H54 (cell line): ENCODE measurements around the gene CAMTA1.

Experiments used
- DNase-seq: peaks from one replicate; pipeline ENCODE4 v3.0.0; 2011; ENCODE audit warnings: low spot score, mixed read lengths; ENCODE audit not compliant: insufficient read length
- FAIRE-seq: peaks from 3 replicates; lab custom pipeline; 2011; peaks lifted over from hg19 to GRCh38; lab: Jason Lieb, UNC
- POLR2A ChIP-seq: IDR thresholded peaks from 2 replicates; pipeline ENCODE4 v1.6.1; 2011; ENCODE audit warnings: low read depth, mild to moderate bottlenecking, low read length

Gene CAMTA1

DNA sequence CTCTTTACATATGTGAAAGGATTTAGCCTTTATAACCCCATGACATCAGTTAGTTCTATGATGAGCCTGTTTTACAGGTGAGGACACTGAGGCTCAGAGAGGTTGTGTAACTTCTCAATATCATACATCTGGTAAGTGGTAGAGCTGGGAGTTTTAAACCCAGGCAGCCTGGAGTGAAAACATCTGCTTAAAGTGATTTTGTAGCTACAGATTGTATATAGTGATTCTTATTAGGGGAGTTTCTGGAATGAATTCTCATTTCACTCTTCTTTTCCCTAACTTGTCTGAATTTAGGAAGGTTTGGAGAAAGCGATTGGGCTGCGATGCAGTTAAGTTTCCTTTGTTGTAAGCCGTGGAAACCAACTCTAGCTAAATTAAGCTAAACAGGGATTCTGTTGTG lies 175.6 kb downstream of the CAMTA1 start:
- FAIRE-seq (no peak), DNase-seq (no peak)
- TF ChIP-seq POLR2A, result no peak

- FAIRE-seq, result no peak
- TF ChIP-seq POLR2A, result no peak
- no peak for DNase-seq
Observed at GRCh38 chr1:6961289-6961688, 176.0 kb downstream of the CAMTA1 start.

GRCh38 chr1:6961905-6962477 lies 176.7 kb downstream of the CAMTA1 start:
- FAIRE-seq (no peak), DNase-seq (no peak)
- no peak for TF ChIP-seq POLR2A

GRCh38 chr1:6962478-6962995 lies 177.3 kb downstream of the CAMTA1 start:
- FAIRE-seq (peak; percentile 80), DNase-seq (peak; percentile 62)
- no peak for TF ChIP-seq POLR2A

GRCh38 chr1:6962996-6963911 lies 178.0 kb downstream of the CAMTA1 start:
- TF ChIP-seq POLR2A, result no peak
- peak; percentile 69 for DNase-seq
- FAIRE-seq, result peak; percentile 27

GRCh38 chr1:6963912-6964307 lies 178.7 kb downstream of the CAMTA1 start:
- FAIRE-seq (no peak), DNase-seq (no peak)
- TF ChIP-seq POLR2A, result no peak

DNA sequence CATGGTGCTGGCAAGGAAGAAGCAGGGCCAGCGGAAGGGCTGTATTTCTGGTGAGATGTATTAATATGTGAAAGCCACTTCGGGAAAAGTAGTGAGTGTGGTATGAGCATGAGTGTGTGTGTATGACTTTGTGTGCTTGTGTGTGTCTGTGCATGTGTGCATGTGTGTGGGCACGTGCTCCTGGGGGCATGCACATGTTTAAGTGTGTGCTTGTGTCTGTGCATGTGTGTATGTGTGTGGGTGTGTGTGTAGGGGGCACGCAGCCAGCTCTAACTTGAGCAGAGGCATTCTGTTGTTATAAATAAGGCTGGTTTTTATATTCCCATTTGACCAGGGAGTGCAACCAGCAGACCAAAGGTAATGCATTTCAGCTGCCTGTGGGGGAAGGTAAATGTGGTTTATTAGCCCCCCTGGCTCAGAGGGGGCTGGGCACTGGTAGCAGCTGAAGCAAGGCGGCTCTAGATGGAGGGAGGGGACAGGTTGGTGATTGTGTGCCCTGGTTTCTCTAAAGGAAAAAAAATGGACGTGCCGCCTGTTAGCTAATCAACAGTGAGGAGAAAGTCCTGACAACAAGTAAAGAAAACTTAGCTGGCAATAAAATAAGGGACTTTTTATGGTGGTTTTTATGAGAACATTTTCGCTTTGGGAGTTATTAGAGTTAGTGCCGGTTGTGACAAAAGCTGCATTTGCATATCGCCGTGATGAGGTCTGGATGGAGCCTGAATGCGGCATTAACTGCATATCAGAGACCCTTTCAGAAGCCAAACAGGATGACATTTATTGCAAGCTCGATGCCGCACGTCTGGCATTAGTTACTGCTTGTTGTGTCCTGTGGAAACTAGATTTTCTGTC lies 180.1 kb downstream of the CAMTA1 start:
- no peak for TF ChIP-seq POLR2A
- DNase-seq (no peak), FAIRE-seq (no peak)

GRCh38 chr1:6965935-6966241 lies 180.6 kb downstream of the CAMTA1 start:
- DNase-seq, result no peak
- FAIRE-seq, result no peak
- TF ChIP-seq POLR2A, result no peak

DNA sequence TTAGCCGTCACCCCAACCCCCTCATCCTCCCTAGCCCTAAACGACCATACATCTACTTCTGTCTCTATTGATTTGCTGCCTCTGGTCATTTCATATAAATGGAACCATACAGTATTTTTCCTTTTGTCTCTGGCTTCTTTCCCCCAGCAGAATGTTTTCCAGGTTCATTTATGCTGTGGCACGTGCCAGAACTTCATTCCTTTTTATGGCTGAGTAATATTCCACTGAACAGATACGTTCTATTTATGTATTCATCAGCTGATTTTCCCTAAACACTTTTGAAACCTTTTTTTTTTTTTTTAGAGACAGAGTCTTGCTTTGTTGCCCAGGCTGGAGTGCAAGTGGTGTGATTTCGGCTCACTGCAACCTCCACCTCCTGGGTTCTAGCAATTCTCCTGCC lies 181.1 kb downstream of the CAMTA1 start:
- DNase-seq (no peak), FAIRE-seq (no peak)
- TF ChIP-seq POLR2A, result no peak

- FAIRE-seq (no peak), DNase-seq (no peak)
- TF ChIP-seq POLR2A, result no peak
Observed at GRCh38 chr1:6967431-6968111, 182.3 kb downstream of the CAMTA1 start.

- TF ChIP-seq POLR2A, result no peak
- FAIRE-seq (no peak), DNase-seq (no peak)
Observed at GRCh38 chr1:6969106-6969505, 183.9 kb downstream of the CAMTA1 start.

DNA sequence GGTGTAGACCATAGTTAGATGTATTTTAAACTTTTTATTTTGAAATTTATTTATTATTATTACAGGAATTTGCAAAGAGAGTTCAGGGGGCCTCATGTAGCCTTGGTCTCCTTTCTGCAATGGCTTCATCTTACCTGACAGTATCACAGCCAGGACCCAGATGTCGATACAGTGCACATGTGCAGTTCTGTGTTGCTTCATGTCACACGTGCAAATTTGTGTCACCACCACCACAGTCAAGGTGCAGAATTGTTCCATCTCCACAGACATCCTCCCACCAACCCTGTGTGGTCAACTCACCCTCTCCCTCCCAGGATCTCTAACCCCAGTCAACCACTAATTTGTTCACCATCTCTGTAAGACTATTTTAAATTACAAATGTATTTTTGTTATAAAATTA lies 184.5 kb downstream of the CAMTA1 start:
- no peak for TF ChIP-seq POLR2A
- FAIRE-seq (no peak), DNase-seq (no peak)

DNA sequence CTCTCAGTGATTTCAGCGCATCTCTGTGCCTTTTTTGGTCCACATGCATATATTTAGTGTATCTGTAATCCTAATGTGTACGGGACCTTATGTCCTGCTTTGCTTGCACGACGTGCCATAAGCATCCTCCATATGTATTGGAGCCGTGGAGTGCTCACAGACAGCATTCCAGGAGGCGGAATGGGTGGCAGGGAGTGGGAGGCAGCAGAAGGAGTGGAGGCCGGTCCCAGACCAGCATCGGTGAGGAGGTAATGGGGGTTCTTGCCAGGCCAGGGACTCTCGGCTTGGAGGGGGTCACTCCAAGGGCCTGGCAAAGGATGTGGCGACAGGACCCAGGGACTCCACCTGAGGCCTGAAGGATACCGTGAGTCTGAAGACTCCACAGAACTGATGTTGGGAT lies 185.0 kb downstream of the CAMTA1 start:
- FAIRE-seq (no peak), DNase-seq (no peak)
- no peak for TF ChIP-seq POLR2A
